SK-N-SH treated with all-trans-retinoic acid at 6 μM for 48 hours (cell line): Measurements from ENCODE around the gene TAGLN2.

Source experiments
- ATAC-seq: fragments of 200-7000 bp; cut with Tn5 transposase; 3 replicates; pipeline ENCODE4 v1.9.1; 2020; ENCODE audit warnings: mild to moderate bottlenecking, moderate library complexity
- ARNTL ChIP-seq: fragments of 450-650 bp; formaldehyde crosslinking; IDR thresholded peaks from 2 replicates; pipeline ENCODE4 v1.5.0; 2020; ENCODE audit warnings: low read depth, mild to moderate bottlenecking, moderate library complexity, borderline replicate concordance
- BACH2 ChIP-seq: fragments of 250-450 bp; sonication (Bioruptor Pico); IDR thresholded peaks from 2 replicates; pipeline ENCODE4 v1.9.0; 2021; ENCODE audit warnings: mild to moderate bottlenecking, borderline replicate concordance
- CREB5 ChIP-seq: fragments of 250-450 bp; sonication (Bioruptor Pico); IDR thresholded peaks from 2 replicates; pipeline ENCODE4 v1.5.1; 2020; ENCODE audit warnings: low read depth, mild to moderate bottlenecking, moderate library complexity
- CSDC2 ChIP-seq: fragments of 250-450 bp; sonication (Bioruptor Pico); IDR thresholded peaks from 2 replicates; pipeline ENCODE4 v1.5.0; 2020; ENCODE audit warnings: mild to moderate bottlenecking, moderate library complexity
- CSRNP3 ChIP-seq: fragments of 250-450 bp; sonication (Bioruptor Pico); IDR thresholded peaks from 2 replicates; pipeline ENCODE4 v1.5.1; 2021; ENCODE audit warnings: mild to moderate bottlenecking, moderate library complexity
- ESRRG ChIP-seq: fragments of 250-450 bp; sonication (Bioruptor Pico); IDR thresholded peaks from 2 replicates; pipeline ENCODE4 v1.6.1; 2021; ENCODE audit warnings: mild to moderate bottlenecking
- ISL1 ChIP-seq: fragments of 250-450 bp; sonication (Bioruptor Pico); IDR thresholded peaks from 2 replicates; pipeline ENCODE4 v2.1.2; 2022; ENCODE audit warnings: mild to moderate bottlenecking, moderate library complexity
- OSR1 ChIP-seq: fragments of 250-450 bp; sonication (Bioruptor Pico); IDR thresholded peaks from 2 replicates; pipeline ENCODE4 v1.8.0; 2022; ENCODE audit warnings: moderate library complexity, mild to moderate bottlenecking, inconsistent platforms
- PATZ1 ChIP-seq: fragments of 250-450 bp; sonication (Bioruptor Pico); IDR thresholded peaks from 2 replicates; pipeline ENCODE4 v1.8.0; 2020; ENCODE audit warnings: mild to moderate bottlenecking, moderate library complexity, borderline replicate concordance
- PPARA ChIP-seq: fragments of 250-450 bp; sonication (Bioruptor Pico); IDR thresholded peaks from 2 replicates; pipeline ENCODE4 v1.5.0; 2020; ENCODE audit warnings: mild to moderate bottlenecking, borderline replicate concordance
- RARB ChIP-seq: fragments of 250-450 bp; sonication (Bioruptor Pico); IDR thresholded peaks from 2 replicates; pipeline ENCODE4 v1.8.0; 2021; ENCODE audit warnings: mild to moderate bottlenecking, moderate library complexity
- SNAI2 ChIP-seq: fragments of 250-450 bp; sonication (Bioruptor Pico); IDR thresholded peaks from 2 replicates; pipeline ENCODE4 v1.5.0; 2020; ENCODE audit warnings: mild to moderate bottlenecking, moderate library complexity
- TCF4 ChIP-seq: fragments of 250-450 bp; sonication (Bioruptor Pico); IDR thresholded peaks from 2 replicates; pipeline ENCODE4 v1.8.0; 2021; ENCODE audit warnings: mild to moderate bottlenecking, moderate library complexity, borderline replicate concordance
- TOX ChIP-seq: fragments of 250-450 bp; sonication (Bioruptor Pico); IDR thresholded peaks from 2 replicates; pipeline ENCODE4 v1.8.0; 2021; ENCODE audit warnings: mild to moderate bottlenecking, moderate library complexity, borderline replicate concordance
- TSHZ2 ChIP-seq: fragments of 250-450 bp; sonication (Bioruptor Pico); IDR thresholded peaks from 2 replicates; pipeline ENCODE4 v1.5.0; 2020; ENCODE audit warnings: mild to moderate bottlenecking, moderate library complexity
- ZFP3 ChIP-seq: fragments of 250-450 bp; sonication (Bioruptor Pico); IDR thresholded peaks from 2 replicates; pipeline ENCODE4 v1.5.0; 2020; ENCODE audit warnings: mild to moderate bottlenecking, moderate library complexity
- ZFP30 ChIP-seq: fragments of 450-650 bp; formaldehyde crosslinking; IDR thresholded peaks from 2 replicates; pipeline ENCODE4 v1.5.0; 2022; ENCODE audit warnings: mild to moderate bottlenecking, moderate library complexity
- ZNF70 ChIP-seq: fragments of 450-650 bp; formaldehyde crosslinking; IDR thresholded peaks from 2 replicates; pipeline ENCODE4 v1.5.0; 2020; ENCODE audit warnings: mild to moderate bottlenecking, moderate library complexity
- ZNF8 ChIP-seq: fragments of 450-650 bp; formaldehyde crosslinking; IDR thresholded peaks from 2 replicates; pipeline ENCODE4 v1.5.0; 2020; ENCODE audit warnings: mild to moderate bottlenecking, moderate library complexity
- TF ChIP-seq, protein P1 (sequence below): fragments of 250-450 bp; sonication (Bioruptor Pico); IDR thresholded peaks from 2 replicates; pipeline ENCODE4 v1.8.0; 2021; ENCODE audit warnings: low read depth, mild to moderate bottlenecking, moderate library complexity, borderline replicate concordance

TAGLN2 gene

GRCh38 chr1:159960721-159961381 lies 35.5 kb upstream of the TAGLN2 start:
- no peak for TF ChIP-seq OSR1
- TF ChIP-seq TOX (CRISPR knock-in tag) = no peak
- TF ChIP-seq, protein P1, sequence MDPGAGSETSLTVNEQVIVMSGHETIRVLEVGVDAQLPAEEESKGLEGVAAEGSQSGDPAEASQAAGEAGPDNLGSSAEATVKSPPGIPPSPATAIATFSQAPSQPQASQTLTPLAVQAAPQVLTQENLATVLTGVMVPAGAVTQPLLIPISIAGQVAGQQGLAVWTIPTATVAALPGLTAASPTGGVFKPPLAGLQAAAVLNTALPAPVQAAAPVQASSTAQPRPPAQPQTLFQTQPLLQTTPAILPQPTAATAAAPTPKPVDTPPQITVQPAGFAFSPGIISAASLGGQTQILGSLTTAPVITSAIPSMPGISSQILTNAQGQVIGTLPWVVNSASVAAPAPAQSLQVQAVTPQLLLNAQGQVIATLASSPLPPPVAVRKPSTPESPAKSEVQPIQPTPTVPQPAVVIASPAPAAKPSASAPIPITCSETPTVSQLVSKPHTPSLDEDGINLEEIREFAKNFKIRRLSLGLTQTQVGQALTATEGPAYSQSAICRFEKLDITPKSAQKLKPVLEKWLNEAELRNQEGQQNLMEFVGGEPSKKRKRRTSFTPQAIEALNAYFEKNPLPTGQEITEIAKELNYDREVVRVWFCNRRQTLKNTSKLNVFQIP (CRISPR knock-in tag) = no peak
- no peak for TF ChIP-seq ZNF8
- no peak for TF ChIP-seq CSRNP3
- no peak for TF ChIP-seq SNAI2 (CRISPR knock-in tag)
- TF ChIP-seq ZNF70 (CRISPR knock-in tag) = no peak
- TF ChIP-seq PATZ1 = no peak
- no peak for TF ChIP-seq TCF4
- no peak for TF ChIP-seq ESRRG (CRISPR knock-in tag)
- no peak for TF ChIP-seq PPARA (CRISPR knock-in tag)
- TF ChIP-seq TSHZ2 (CRISPR knock-in tag) = no peak
- no peak for TF ChIP-seq RARB (CRISPR knock-in tag)
- TF ChIP-seq ZFP3 (CRISPR knock-in tag) = no peak
- no peak for TF ChIP-seq ZFP30 (CRISPR knock-in tag)
- TF ChIP-seq, all 23 proteins: peak for 0
- ATAC-seq = no peak

- ATAC-seq = no peak
- TF ChIP-seq ARNTL (CRISPR knock-in tag) = no peak
- no peak for TF ChIP-seq ESRRG (CRISPR knock-in tag)
- TF ChIP-seq CSDC2 (CRISPR knock-in tag) = no peak
Observed at GRCh38 chr1:159959451-159959850, 34.1 kb upstream of the TAGLN2 start.

DNA sequence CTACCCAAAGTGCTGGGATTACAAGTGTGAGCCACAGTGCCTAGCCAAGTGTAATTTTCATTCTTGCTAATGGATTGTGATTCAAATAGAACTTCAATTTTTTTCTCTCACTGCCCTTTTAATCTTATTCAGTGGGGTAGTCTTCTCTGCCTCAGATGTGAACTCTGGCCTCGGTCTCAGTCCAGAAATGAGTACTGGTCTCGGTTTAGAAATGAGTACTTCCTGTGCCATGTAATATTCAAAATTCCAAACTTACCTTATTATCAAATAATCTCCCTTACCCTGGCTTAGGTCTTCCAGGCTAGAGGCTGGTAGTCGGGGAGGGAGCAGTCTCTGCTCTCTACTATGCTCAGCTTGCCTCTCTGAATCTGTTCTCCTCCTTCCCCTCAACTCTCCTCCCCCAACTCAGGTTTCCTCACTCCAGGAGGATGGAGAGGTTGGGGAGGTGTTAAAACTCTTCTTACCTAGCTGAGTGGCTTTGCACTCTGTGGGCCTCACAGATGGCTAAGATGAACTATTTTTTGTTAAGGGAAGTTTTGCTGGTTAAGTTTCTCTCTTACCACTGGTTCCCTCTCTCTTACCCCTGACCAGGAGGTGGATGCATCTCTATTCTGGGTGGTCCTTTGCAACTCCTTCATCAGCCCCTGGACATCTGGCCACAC lies 33.5 kb upstream of the TAGLN2 start:
- no peak for ATAC-seq
- TF ChIP-seq TOX (CRISPR knock-in tag) (no peak), ZFP30 (CRISPR knock-in tag) (no peak), BACH2 (no peak), ISL1 (CRISPR knock-in tag) (no peak), OSR1 (no peak), TCF4 (no peak), ZNF8 (no peak), CREB5 (CRISPR knock-in tag) (no peak), PPARA (CRISPR knock-in tag) (no peak), SNAI2 (CRISPR knock-in tag) (no peak)
- TF ChIP-seq, protein P1 (CRISPR knock-in tag) = no peak
- TF ChIP-seq, all 23 proteins: peak for 0
